HG02678 (cell line): ENCODE data around the gene PPEF2.

Experiments used
- ATAC-seq: cut with Tn5 transposase; IDR thresholded peaks from one replicate; pipeline ENCODE4 v1.9.1; 2021; ENCODE audit warnings: mild to moderate bottlenecking, moderate library complexity; ENCODE audit not compliant: unreplicated experiment

The PPEF2 gene

GRCh38 chr4:75895744-75896314 is 6.4 kb downstream of the PPEF2 start:
- no peak for ATAC-seq

- ATAC-seq: no peak
These were observed 9.7 kb downstream of the PPEF2 start for GRCh38 chr4:75892508-75892907.

GRCh38 chr4:75891611-75892010 is 10.6 kb downstream of the PPEF2 start:
- ATAC-seq: no peak

- no peak for ATAC-seq
These were observed 12.6 kb downstream of the PPEF2 start for GRCh38 chr4:75889537-75890199.

- no peak for ATAC-seq
These were observed 16.1 kb downstream of the PPEF2 start for GRCh38 chr4:75886104-75886503.

GRCh38 chr4:75881476-75881875 is 20.8 kb downstream of the PPEF2 start:
- no peak for ATAC-seq

GRCh38 chr4:75880278-75880677 is 22.0 kb downstream of the PPEF2 start:
- no peak for ATAC-seq

GRCh38 chr4:75878246-75878756 is 24.0 kb downstream of the PPEF2 start:
- no peak for ATAC-seq

- ATAC-seq: no peak
These were observed 26.0 kb downstream of the PPEF2 start for GRCh38 chr4:75876218-75876617.

GRCh38 chr4:75869100-75869499 is 33.2 kb downstream of the PPEF2 start:
- no peak for ATAC-seq

GRCh38 chr4:75867130-75867529 is 35.1 kb downstream of the PPEF2 start:
- no peak for ATAC-seq

GRCh38 chr4:75860606-75861005 is 41.6 kb downstream of the PPEF2 start:
- ATAC-seq: no peak

- no peak for ATAC-seq
These were observed 43.5 kb downstream of the PPEF2 start for GRCh38 chr4:75858721-75859120.

- ATAC-seq: no peak
These were observed 52.8 kb downstream of the PPEF2 start for GRCh38 chr4:75849461-75849860.

- ATAC-seq: no peak
These were observed 53.4 kb downstream of the PPEF2 start for GRCh38 chr4:75848891-75849290.

GRCh38 chr4:75848171-75848760 is 54.0 kb downstream of the PPEF2 start:
- ATAC-seq: peak; percentile 62

GRCh38 chr4:75845992-75846391 is 56.3 kb downstream of the PPEF2 start:
- ATAC-seq: no peak

- ATAC-seq: no peak
These were observed 58.0 kb downstream of the PPEF2 start for GRCh38 chr4:75844151-75844662.

GRCh38 chr4:75843596-75843995 is 58.7 kb downstream of the PPEF2 start:
- ATAC-seq: no peak

- ATAC-seq: no peak
These were observed 60.4 kb downstream of the PPEF2 start for GRCh38 chr4:75841641-75842520.

- ATAC-seq: no peak
These were observed 67.5 kb downstream of the PPEF2 start for GRCh38 chr4:75834772-75835154.
